CD1c-positive myeloid dendritic cell (primary cell): Measurements from ENCODE around the gene GLI3.

Experiments used
- DNase-seq: peaks from one replicate; pipeline ENCODE4 v3.0.0-alpha.2; 2016; ENCODE audit errors: extremely low spot score

Gene GLI3

GRCh38 chr7:42143711-42144600 lies 93.1 kb downstream of the GLI3 start:
- no peak for DNase-seq

DNA sequence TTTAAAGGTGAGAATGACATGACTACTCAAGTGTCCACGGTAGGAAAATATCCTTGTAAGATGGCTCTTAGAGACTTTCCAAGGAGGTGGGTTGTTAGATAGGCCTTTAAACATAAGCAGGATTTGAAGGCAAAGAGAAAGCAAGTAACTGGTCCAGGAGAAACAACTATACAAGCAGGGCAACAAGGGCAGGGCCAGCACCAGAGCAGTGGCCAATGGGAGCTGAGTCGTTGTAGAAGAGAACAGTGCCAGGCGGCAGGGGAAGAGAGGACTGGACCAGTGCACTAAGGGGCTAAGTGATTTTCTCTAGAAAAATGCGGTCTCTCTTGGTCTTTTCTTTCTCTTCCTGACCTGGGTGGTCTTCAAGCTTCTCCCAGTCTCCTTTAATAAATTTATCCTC lies 94.9 kb downstream of the GLI3 start:
- DNase-seq = no peak

GRCh38 chr7:42139751-42140150 lies 97.3 kb downstream of the GLI3 start:
- DNase-seq = no peak

GRCh38 chr7:42138691-42139090 lies 98.3 kb downstream of the GLI3 start:
- no peak for DNase-seq

- DNase-seq = no peak
These were observed 99.1 kb downstream of the GLI3 start for GRCh38 chr7:42137941-42138340.

- DNase-seq = no peak
These were observed 99.6 kb downstream of the GLI3 start for GRCh38 chr7:42137431-42137830.

DNA sequence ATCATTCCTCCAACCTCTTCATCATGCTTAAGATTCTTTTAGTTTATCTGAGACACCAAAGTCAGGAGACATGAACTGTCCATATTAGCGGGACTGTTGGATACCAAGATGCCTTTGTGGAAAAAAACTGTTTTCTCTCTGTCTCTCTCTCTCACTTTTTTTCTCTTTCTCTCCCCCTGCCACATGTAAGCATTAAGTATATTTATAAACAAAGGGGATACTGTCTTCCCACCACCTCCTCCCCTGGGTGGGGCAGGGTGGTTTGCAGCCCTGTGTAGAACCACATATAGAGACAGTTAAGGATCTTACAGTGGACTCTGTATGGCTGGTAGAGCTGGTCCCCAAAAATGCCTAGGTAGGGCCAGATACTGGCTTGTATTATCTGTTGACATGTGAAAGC lies 101.3 kb downstream of the GLI3 start:
- DNase-seq = no peak

DNA sequence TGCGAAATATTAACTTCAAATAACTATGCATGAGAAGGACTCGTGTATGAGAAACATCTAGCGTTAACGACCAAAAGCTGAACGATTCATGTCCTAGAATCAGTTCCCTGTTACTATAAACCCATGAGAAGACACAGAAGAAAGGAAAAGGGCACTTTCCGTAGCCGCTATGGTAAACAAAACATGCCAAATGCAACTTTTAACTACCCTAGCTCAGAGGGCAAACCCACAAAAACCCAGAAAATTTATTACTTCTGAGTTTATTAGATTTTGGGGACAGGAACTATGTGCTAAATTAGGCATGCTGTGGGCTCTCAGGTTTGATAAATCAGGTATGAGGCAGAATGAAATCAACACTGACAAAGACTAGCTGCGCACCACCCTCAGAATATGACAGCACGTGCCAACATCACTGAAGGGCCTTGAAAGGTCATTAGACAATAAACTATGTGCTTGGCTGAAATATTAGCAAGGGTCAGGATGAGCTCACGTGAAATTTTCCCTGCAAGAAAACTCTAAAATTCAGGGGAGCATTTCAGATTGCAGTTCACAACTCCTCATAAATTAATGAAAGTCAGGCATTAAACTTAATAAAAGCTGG lies 102.6 kb downstream of the GLI3 start:
- DNase-seq = no peak

DNA sequence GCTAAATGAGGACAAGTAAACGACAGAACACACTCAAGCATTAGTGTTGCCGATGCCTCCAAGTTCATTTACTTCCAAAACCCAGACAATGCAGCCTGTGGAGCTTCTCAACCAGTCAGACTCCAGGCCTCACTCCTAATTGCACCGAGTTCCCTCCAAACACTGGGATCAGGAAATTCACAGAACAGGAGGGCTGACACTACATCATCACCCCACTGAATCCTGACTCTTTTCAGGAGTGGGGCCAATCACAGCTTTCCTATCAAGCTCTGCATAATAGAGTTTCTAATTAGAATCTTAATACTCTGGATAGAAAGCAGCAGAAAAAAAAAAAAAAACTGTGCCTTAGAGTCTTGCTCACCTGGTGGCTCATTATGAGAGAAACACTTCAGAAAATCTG lies 103.7 kb downstream of the GLI3 start:
- no peak for DNase-seq

DNA sequence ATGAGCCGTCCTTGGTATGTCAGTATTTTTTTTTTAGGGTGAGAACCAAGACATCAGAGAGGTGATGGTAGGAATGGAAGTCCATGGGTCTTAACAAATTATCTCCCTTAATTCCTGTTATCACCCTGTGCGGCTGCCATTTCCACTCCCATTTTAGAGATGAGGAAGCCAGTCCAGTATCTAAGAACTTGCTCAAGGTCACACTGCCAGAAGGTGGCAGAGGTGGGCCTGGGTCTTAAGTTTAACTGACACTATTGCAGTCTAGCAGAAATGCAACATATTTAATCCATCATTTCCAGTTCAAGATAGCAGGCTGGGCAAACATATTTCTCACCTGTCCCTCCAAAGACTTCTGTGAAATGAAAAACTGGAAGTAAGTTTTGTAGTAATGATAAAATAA lies 108.3 kb downstream of the GLI3 start:
- no peak for DNase-seq

DNA sequence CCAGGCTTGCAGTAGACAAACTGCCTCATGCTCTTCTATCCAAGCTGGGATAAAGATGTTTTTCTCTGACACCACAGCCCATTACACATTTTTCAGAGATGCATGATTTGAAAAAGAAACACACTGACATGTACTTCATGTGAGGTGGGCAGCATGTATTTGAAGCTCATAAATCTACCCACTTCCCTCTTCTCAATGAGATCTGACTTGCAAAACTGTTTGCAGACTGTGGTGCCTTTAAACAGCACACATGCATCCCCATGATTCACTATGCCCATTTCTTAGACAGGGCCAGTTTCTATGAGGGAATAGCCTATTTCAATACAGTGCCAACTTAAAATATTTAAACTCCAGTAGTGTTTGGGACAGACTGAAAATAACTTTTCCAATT lies 109.8 kb downstream of the GLI3 start:
- DNase-seq = no peak

- DNase-seq = no peak
These were observed 110.4 kb downstream of the GLI3 start for GRCh38 chr7:42126475-42127231.

DNA sequence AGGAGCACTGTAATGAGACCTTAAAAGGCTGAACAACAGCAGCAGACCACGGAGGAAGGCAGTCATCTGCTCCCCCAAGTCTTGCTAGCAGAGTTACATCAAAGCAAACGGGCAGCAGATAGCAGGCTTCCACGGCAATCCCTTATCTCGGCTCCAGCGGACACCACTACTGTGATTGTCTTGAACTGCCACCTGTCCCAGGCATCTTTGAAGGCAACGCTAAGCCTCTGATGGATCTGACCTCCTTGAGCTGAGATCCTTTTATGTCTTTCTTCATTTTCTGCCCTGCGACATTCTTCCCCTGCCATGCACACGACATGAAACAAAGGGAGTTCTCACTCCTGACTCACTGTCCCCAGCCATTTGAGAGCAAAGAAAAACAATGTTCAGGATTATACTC lies 111.7 kb downstream of the GLI3 start:
- DNase-seq = no peak

GRCh38 chr7:42123716-42124115 lies 113.3 kb downstream of the GLI3 start:
- no peak for DNase-seq

GRCh38 chr7:42120191-42120590 lies 116.8 kb downstream of the GLI3 start:
- DNase-seq = no peak

DNA sequence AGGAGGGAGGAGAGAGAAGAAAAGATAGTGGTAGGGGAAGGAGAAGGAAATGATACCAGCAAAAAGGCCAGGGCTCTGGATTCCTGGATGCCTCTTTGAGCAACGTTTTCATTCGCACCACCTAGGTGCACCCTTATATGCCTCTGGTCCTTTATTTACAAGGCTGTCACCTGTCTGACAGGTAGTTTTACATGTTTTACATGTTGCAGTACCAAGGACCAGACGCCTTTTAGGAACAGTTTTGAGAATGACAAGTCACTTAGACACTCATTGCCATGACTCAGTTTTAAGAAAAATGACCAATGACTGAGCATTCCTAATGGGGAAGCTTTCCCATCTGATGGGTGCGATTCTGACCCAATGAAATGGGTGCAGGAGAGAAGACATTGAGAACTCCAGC lies 119.8 kb downstream of the GLI3 start:
- DNase-seq = no peak

DNA sequence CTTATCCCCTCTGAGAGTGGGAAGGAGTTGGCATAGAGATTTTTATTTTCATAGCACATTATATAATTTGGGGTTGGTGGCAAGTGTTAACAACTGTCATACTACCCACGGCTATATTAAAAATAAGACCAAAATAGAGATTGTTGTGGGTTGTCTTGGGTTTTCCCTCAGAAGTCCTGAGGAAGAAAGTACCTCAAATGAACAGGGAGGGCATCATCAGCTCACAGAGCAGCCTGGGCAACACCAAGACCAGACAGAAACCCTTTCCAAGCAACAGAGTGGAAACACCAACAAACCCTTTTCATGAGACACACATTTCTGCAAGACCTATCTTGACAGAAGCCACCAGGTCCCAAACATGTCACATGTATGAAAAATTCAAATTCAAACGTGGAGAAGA lies 121.2 kb downstream of the GLI3 start:
- no peak for DNase-seq

- DNase-seq = no peak
These were observed 126.7 kb downstream of the GLI3 start for GRCh38 chr7:42110333-42110732.

DNA sequence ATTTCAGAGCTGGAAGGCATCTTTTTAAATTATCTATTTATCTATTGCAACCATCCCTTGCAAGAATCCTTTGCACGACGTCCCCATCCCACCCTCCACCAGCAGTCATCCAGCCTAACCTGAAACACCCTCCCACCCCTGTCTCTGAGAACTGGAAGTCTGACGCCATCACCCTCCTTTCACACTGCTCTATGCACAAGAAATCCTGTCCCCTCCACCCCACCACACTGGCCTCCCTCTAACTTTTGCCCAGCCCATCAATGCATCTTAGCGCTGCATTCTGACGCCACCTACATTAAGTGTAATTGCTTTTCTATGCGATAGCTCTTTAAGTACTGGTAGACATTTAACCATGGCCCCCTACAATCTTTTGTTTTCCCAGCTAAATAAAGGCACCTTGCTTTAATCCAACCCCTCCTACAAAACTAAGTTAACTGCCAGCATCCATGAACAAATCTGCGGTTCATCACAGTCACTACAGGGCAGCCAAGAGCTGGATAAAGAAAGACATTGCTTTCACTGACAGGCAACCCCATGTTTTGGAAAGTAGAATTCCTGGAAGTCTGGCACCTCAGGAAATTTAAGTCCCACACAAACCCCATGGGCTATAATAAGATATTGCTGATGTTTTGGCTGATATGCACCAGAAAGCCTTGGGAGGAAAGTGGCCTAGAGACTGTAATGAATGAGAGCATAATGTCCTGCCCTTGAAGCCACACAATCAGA lies 128.0 kb downstream of the GLI3 start:
- no peak for DNase-seq

DNA sequence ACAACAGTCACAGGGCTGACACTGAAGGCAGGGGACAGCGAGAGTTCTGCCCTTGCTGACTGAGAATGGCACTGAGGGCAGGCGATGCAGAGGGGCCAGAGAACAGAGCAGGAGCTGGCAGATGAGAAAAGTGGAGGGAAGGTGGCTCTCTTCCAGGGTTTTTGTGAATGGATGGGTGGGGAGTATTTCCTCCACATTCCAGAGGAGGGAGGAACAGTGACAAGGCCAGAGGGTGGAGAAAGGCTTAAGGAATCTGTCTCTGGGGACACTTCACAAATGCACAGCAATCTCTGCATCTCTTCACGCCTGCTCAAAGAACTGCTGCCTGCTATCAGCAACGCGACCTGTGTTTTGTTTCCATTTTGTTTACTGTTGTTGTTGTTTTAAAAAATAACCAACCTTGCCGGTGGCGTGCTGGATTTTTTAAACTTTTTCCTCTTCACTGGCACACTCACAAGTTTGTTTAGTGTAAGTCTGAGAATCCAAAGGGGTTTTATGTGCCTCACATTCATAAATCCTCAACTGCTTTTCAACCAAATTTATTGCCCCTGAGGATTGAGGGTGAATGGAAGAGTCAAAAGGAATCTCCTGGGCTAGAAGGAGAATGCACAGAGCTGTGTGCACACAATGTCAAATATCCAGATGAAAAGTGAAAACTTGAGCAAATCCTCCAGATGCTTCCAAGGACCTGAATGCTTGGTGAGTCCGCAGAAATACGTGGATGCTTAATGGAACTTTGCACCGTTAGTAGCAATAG lies 129.3 kb downstream of the GLI3 start:
- DNase-seq = no peak

DNA sequence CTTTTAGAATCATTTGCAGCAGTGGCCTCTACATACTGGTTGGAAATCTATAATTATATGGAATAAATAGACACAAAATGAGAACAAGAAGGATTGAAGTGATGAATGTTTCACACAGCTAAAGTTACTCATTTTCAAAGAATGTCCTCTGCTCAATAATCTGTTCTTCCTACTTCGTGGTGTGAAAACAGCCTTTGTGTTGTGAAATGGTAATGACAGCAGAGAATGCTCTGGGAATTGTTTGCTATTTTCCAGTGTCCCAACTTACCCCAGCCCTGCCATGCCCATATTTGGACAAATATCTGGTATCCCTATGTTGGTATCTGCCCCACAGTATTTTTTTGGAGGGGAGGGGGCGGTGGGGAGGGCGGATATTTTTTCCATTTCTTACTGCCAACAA lies 130.4 kb downstream of the GLI3 start:
- no peak for DNase-seq
